Left forelimb (tissue), 1 donor: ENCODE results near the gene MERTK.

Source experiments
- DNase-seq: peaks from one replicate; pipeline ENCODE4 v3.0.0-alpha.2; 2018; ENCODE audit warnings: low spot score

MERTK gene

DNA sequence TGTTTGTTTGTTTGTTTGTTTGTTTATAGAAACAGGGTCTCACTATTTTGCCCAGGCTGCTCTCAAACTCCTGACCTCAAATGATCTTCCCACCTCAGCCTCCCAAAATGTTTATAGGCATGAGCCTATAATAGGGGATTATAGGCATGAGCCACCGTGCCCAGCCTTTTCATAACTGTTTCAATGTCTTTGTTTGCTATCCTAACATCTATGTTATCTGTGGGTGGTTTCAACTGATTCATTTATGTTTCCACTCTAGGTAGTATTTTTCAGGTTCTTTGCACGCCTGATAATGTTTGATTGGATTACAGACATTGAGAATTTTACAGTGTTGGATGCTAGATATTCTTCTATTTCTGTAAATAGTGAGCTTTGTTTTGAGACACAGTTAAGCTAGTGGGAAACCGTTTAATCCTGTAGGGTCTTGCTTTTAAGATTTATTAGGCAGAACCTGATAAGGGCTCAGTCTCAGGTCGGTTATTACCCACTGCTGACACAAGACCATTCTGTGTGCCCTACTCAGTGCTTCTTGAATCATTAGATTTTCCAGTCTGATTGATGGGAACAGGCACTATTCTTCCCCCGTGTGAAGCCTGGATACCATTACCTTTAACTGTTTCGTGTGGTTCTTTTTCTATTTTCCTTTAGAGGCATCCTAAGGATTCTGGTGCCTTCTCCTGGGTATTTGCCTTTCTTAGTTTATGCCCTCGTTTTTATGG is 80.2 kb downstream of the MERTK start:
- DNase-seq = no peak

DNA sequence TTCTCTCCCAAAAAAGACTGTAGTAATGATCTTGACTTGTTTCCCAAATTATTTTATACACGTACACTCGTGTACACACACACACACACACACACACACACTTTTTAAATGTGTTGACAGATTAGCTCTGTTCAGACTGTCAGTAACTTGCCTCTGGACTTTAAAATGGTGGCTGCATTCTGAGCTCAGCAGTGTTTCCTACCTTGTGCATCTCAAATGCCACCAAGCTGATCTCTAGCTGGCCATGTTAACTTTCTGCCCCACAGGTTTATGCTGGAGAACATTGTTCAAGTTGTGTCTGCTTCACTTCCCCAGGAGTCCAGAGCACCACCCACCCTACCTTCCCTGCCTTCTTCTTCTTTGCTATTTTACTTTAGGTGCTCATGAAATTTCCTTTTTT is 83.3 kb downstream of the MERTK start:
- no peak for DNase-seq

DNA sequence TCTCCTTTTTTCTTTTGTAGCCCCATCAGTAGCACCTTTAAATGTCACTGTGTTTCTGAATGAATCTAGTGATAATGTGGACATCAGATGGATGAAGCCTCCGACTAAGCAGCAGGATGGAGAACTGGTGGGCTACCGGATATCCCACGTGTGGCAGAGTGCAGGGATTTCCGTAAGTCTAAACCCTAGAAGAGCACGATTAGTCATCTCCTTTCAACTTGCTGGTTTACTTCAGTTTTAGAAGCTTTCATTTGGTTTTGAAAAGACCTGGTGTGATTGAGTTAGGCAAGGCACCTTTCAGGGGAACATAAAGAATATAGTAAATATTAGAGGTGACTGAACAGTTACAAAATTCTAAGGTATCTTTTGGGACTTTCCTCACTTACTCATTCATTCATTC is 84.4 kb downstream of the MERTK start:
- no peak for DNase-seq

DNA sequence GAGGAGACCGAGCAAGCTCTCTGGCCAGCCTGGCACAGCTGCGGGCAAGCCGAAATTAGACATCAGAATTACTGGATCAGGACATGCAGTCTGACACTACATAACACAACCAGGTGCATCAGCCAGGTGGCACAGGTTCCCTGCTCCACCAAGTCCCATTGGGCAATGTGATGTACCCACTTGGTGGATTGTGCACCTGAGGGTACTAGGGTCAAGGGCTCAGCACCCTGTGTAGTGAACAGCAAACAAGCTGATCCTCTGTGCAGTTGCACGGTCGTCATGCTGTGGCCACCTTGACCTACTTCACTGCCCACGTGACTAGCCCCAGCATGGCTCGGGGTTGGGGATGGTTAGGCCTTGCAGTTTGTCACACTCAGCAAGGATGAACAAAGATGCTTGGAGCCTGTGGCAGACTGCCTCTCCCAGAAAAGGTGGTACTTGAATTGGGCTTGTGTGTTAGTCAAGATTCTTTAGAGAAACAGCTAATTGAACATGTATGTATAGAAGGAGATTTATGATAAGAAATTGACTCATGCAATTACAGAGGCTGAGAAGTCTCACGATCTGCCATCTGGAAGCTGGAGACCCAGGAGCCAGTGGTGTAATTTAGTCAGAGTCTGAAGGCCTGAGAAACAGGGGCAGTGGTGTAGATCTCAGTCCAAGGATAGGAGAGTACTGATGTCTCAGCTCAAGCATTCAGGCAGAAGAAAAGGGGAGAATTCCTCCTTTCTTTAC is 85.2 kb downstream of the MERTK start:
- DNase-seq = no peak

DNA sequence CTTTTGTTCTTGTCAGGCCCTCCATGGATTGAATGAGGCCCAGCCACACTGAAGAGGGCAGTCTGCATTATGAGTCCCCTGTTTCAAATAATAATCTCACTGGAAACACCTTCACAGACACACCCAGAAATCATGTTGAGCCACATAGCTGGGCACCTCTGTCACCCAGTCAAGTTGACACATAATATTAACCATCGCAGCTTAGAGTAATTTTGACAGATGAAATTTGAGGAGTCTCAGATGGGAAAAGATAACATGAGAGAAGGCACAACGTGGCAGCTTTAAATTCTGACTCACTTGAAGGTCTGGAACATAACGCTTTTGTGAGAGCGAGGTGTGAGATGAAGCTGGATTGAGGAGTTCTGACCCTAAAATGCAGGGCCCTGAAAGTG is 85.8 kb downstream of the MERTK start:
- no peak for DNase-seq

DNA sequence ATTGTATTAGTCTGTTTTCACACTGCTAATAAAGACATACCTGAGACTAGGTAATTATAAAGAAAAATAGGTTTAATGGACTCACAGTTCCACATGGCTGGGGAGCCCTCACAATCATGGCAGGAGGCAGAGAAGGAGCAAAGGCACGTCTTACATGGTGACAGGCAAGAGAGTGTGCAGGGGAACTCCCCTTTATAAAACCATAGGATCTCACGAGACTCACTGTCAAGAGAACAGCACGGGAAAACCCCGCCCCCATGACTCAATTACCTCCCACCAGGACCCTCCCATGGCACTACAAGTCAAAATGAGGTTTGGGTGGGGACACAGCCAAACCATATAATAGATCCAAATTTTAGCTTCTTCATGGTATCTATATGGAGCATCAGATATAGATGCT is 87.1 kb downstream of the MERTK start:
- DNase-seq = no peak

DNA sequence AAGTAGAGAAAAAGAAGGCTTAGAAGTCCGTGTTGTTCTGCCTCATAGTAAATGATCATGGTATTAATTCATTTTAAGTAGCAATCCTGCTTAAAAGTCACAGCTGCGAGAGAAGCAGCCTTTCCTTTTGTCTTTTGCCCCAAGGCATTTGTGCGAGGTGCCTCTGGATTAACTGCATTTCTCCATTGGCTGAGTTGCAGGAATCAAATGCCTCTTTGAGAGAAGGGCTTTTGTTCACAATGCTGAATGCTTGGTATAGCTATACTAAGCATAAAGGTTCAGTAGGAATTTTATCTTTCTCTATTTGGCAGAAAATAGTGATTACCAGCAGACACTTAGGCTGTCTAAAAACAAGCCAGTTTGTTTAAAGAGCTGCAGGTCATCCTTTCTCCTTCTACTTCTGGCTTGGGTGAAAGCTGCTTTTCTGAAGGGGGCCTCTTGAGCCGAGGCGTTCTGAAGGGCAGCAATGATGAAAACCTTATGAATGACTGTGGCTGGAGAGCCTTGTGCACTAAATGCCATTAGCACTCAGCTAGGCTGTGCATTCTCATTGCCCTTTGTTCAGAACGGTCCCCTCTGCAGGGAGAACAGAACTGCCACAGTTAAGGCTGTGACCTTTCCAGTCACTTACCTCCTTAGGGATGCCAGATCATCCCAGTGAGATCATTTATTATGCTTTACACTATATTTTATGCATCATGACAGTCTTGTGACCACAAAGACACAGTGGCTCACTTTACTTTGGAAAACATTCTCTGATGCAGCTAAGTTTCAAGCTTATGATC is 87.9 kb downstream of the MERTK start:
- no peak for DNase-seq

DNA sequence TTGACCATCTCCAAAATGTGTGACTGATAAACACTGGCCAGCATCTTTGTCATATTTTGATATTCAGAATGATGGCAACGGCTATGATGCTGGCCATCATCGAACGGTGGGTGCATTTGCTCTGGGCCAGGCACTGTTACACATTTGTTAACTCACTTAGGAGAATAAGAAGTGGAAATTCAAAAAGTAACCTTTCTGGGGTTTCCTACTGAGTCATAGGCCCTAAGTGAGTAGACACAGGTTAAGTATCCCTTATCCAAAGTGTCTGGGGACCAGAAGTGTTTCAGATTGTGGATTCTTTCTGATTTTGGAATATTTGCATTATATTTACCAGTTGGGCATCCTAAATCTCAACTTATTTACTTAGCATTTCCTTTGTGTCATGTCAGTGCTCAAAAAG is 92.0 kb downstream of the MERTK start:
- no peak for DNase-seq

DNA sequence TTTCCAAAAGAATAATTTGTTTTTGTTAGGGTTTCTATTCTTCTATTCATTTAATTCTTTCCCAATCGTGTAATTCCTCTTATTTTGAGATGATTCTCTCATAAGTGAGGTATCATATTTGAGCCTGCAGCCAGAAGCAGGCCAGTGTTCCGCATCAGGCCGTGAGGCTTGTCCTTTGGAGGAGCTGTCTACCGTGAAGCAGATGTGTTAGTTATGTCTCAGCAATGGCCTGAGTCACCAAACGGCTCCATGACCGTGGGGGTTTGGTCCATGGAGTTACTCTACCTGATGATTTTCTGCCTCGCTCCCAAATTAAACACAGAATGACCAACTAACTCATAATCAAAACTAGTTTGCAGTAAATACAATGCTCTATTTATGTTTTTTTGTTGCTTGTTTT is 92.4 kb downstream of the MERTK start:
- no peak for DNase-seq

DNA sequence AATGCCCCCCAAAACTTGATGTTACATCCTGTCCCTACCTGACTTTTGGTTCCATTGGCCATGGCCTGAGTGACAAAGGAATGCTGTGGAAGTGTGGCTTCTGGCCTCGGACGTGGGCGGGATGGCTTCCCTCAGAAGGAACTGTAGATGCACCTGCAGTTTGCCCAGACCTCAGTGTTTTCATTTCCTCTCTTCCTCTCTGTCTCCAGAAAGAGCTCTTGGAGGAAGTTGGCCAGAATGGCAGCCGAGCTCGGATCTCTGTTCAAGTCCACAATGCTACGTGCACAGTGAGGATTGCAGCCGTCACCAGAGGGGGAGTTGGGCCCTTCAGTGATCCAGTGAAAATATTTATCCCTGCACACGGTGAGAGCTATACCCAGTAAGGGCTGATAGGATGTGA is 95.6 kb downstream of the MERTK start:
- DNase-seq = no peak

DNA sequence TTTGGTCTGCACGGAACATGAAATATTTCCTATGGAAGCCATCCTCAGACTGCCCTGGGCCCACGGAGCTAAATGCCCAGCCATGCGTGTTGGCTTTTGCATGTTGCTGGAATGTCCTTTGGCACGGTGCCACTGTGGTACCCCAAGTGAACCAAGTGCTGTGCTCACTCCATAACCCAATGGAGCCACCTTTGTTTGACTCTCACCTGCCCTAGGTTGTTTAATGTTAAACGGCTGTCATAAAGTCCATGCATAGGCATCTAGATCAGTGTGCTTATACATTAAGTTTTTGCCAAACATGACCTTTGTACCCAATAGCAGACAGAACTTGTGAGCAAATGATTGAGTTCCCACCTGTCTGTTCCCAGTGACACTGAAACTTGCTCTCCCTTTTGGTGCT is 96.7 kb downstream of the MERTK start:
- no peak for DNase-seq

DNA sequence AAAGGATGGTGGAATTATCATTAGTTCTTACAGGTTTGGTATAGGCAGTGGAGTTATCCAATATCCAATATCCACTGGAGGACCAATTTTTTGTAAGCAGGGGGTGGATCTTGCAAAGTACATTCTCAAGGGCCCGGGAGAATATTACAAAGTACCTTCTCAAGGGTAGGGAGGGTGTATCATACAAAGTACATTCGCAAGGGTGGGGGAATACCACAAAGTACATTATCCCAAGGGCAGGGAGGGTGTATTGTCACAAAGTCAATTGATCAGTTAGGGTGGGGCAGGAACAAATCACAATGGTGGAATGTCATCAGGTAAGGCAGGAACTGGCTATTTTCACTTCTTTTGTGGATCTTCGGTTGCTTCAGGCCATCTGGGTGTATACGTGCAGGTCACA is 101.4 kb downstream of the MERTK start:
- no peak for DNase-seq

DNA sequence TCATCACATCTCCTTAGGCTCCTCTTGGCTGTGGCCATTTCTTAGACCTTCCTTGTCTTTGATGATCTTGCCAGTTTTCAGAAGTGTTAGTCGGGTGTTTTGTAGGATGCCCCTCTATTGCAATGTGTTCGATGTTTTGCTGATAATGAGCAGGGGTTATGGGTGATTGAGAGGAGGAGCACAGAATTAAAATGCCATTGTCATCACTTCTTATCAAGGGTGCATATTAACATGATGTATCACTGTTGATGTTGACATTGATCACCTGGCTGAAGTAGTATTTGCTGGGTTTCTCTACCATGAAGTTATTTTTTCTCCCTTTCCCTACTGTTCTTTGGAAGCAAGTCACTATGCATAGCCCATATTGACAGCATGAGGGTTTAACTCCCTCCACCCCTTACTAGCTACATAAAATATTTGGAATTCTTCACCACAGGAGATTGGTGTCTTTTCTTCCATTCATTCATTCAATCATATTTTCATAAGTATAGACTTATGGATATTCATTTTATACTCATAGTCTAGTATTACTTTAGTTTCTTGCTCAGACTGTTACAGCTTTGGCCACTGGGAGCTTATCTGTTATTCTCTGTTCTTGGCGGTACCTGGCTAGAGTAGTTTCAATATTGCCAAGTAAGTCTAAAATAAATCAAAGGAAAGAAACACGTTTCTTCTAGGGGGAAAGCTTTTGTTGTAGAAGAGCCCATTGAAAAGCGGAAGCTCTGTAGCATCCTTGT is 102.2 kb downstream of the MERTK start:
- no peak for DNase-seq

DNA sequence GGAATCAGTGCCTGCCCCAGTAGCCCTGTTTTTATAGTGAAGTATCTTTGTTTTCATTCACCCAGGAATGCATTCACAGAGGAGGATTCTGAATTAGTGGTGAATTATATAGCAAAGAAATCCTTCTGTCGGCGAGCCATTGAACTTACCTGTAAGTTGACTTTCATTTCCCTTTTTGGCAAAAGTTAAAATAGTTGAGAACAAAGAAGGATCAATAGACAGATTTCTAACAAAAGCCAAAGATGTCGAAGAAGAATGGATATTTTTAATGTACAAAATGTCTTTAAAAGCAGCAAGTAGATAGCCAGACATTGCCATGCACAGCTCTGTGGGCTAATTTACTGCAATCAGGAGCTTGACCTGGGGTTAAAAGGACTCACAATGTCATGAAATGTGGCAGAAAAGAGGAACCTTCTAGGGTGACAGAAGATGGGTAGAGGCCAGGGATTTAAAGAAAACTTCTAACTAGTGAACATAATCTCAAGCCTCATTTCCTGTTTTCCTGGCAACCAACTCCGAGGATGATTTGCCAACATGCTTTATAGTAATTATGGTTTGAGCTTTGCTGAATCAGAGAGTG is 102.8 kb downstream of the MERTK start:
- DNase-seq = no peak

DNA sequence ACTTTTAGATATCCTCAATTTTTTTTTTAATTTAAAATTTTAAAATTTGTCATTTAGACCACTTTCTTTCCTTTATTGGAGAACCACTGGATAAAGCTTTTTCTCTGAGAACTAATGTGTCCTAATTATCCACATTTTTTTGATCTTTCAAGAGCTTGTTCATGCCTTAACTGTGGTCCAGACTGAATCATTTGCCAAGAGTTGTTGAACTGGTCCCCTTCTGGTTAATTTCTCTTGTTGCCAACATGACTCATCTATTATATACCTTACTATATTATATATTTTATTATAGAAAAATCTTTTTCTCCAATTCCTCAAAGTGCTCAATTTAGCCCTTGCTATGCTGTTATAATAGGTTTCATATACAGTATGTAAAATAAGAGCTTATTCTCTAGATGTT is 103.5 kb downstream of the MERTK start:
- no peak for DNase-seq

DNA sequence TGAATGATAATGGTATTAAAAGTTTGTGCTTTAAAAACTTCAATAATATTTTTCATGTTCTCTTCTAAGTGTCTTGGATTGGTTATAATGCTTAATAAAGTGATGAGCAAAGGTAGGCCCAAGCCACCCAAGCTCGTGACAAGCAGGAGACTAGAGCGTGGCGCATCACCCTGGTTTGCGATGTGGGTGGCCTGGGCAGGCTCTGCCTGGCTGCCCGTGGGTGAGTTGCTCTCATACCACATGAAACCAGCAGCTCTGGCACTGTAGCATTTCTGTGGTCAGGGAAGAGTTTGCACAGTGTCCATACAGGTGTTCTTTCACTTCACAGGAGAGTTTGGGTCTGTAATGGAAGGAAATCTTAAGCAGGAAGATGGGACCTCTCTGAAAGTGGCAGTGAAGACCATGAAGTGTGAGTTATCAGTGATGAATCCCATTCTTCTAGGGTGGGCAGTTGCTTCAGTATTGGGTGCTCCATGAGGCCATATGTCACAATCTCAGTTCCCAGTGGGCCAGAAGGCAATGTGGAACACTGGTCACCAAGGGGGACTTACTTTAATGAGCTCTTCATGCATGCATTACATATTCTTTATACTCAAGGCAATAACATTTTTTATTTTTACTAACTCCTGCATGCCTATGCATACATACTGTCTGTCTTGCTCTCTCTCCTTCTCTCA is 105.3 kb downstream of the MERTK start:
- DNase-seq = no peak

DNA sequence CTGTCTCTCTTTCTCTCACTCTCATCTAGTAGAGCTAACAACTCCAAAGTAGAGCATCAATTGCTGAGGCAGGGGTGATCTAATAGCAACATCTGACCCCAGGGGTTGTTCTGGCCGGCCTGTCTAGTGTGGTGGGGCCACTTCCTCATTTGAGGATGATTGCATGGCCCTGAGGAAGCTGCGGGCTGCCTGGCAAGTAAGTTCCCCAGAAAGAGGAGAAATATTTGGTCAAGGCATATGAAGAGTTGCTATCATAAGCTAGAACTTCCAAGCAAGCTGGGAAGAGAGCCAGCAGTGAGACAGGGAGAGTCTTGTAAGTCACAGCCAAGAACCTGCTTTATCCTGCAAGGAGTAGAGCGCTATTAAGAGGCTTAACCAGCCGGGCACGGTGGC is 105.8 kb downstream of the MERTK start:
- no peak for DNase-seq

DNA sequence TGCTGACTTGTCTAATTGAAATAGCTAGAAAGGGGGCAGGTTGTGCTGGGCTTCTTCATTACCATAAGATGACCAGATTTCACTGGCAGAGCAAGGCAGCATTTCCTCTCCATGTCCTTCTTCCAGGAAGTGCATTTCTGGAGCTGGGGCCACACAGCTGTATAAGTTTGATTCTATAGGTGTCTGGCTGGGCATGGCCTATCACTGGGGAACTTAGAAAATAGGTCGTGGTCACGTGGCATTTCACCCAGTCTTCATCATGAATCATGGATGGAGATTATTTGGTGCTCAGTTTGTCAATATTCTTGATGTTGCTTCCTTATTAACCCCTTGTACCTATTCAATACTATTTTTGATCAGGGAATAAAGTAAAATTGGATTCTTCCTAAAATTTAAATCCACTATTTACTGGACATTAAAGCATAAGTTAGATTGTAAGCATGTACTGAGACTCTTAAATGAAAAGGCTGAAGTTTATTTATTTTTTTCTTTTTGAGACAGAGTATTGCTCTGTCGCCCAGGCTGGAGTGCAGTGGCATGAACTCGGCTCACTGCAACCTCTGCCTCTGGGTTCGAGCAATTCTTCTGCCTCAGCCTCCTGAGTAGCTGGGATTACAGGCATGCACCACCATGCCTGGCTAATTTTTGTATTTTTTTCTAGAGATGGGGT is 107.1 kb downstream of the MERTK start:
- DNase-seq = no peak

DNA sequence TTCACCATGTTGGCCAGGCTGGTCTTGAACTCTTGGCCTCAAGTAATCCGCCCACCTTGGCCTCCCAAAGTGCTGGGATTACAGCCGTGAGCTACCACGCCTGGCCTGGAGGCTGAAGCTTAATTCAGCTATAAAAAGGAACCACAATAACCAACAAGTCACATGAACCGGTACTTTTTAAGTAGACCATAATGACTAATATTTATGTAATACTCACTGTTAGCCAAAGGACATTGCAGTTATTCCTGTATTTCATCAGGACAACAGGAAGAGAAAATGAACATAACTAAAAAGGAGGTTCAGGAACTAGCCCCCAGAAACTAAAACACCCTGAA is 107.6 kb downstream of the MERTK start:
- DNase-seq = no peak

DNA sequence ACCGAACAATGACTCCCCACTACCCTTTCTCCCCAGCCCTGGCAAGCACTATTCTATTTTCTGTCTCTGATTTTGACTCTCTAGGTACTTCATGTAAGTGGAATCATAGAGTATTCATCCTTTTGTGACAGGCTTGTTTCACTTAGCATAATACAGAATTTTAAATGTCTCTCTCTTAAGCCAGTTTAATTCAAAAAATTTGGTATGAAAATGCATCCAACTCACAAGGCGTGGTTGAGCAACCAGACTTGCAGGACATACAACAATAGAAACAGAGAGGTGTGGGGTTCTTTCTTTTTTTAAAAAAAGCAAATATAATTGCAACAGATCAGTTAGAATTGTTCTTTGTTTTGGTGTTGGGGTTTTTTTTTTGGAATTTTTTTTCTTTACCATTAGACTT is 109.1 kb downstream of the MERTK start:
- DNase-seq = no peak

DNA sequence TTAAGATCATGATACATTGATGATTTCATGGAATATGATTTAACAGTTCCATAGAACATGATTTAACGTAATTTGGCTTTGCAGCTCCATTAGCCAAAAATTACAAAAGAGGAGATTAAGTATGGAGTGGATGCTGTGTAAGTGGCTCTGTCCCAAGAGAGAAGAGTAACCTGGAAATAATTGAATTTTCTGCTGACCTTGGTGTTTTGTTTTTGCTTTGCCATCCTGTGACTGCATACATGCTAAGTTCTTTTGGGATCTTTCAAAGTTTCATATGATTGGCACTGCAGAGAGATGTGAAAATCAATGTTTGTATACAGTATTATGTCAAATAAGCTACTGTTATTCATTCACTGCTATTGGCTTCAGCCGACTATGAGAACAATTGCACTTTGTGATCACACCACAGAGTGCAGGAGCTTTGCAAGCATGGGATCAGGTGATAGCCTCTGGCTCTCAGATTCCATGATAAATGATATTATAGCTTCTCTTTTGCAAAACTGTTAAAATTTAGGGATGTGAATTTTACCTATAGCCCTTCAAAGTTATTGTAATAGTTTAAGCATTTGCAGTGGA is 110.6 kb downstream of the MERTK start:
- DNase-seq = no peak
